H9 (cell line): ENCODE results near the gene FASTKD2. TPM values are rescaled to one million over a fixed set of nuclear protein-coding genes. Genes with fewer than 3 reads are reported as not detected.

Experiments
- DNase-seq: peaks from one replicate; pipeline ENCODE4 v3.0.0-alpha.2; 2017
- H2AFZ ChIP-seq: one replicate; pipeline ENCODE4 v1.6.1; 2013; ENCODE audit warnings: mild to moderate bottlenecking, low read length, control low read depth, moderate library complexity
- H2AK5ac ChIP-seq: 2 replicates; pipeline ENCODE4 v1.6.1; 2013; ENCODE audit warnings: low read length, control low read depth, mixed read lengths; ENCODE audit not compliant: insufficient read length
- H2BK120ac ChIP-seq: one replicate; pipeline ENCODE4 v1.6.1; 2013; ENCODE audit warnings: low read depth, mild to moderate bottlenecking, low read length, control low read depth, inconsistent platforms; ENCODE audit not compliant: poor library complexity, severe bottlenecking
- H2BK12ac ChIP-seq: 2 replicates; pipeline ENCODE4 v1.6.1; 2013; ENCODE audit warnings: low read length, control low read depth, mixed read lengths, low read depth; ENCODE audit not compliant: insufficient read length
- H2BK15ac ChIP-seq: 2 replicates; pipeline ENCODE4 v1.6.1; 2013; ENCODE audit warnings: low read depth, low read length, control low read depth
- H2BK20ac ChIP-seq: one replicate; pipeline ENCODE4 v1.6.1; 2013; ENCODE audit warnings: low read depth, mild to moderate bottlenecking, low read length, control low read depth, inconsistent platforms; ENCODE audit not compliant: poor library complexity, severe bottlenecking
- H2BK5ac ChIP-seq: 2 replicates; pipeline ENCODE4 v1.6.1; 2013; ENCODE audit warnings: low read length, control low read depth, mixed read lengths; ENCODE audit not compliant: insufficient read length
- H3K14ac ChIP-seq: 2 replicates; pipeline ENCODE4 v1.6.1; 2013; ENCODE audit warnings: low read length, control low read depth; ENCODE audit not compliant: insufficient read depth
- H3K18ac ChIP-seq: 2 replicates; pipeline ENCODE4 v1.6.1; 2013; ENCODE audit warnings: low read depth, mild to moderate bottlenecking, mixed read lengths, low read length, control low read depth; ENCODE audit not compliant: insufficient read length
- H3K23ac ChIP-seq: 2 replicates; pipeline ENCODE4 v1.6.1; 2013; ENCODE audit warnings: low read length, control low read depth, mixed read lengths, low read depth; ENCODE audit not compliant: insufficient read length
- H3K23me2 ChIP-seq: 2 replicates; pipeline ENCODE4 v1.6.1; 2013; ENCODE audit warnings: low read depth, mild to moderate bottlenecking, mixed read lengths, low read length, control low read depth; ENCODE audit not compliant: insufficient read length, poor library complexity, severe bottlenecking
- H3K27ac ChIP-seq: 2 replicates; pipeline ENCODE4 v1.5.1; 2013; ENCODE audit warnings: low read length, control low read depth, mixed read lengths, low read depth; ENCODE audit not compliant: insufficient read length
- H3K27me3 ChIP-seq: 2 replicates; pipeline ENCODE4 v1.6.1; 2013; ENCODE audit warnings: low read length, control low read depth, inconsistent platforms; ENCODE audit not compliant: insufficient read depth
- H3K4ac ChIP-seq: 2 replicates; pipeline ENCODE4 v1.6.1; 2013; ENCODE audit warnings: low read depth, mild to moderate bottlenecking, control low read depth, inconsistent platforms, low read length, moderate library complexity
- H3K4me1 ChIP-seq: 2 replicates; pipeline ENCODE4 v1.6.1; 2013; ENCODE audit warnings: low read length, control low read depth, inconsistent platforms; ENCODE audit not compliant: insufficient read depth
- H3K4me2 ChIP-seq: 2 replicates; pipeline ENCODE4 v1.6.1; 2013; ENCODE audit warnings: low read length, control low read depth, mixed read lengths; ENCODE audit not compliant: insufficient read length, insufficient read depth
- H3K56ac ChIP-seq: 2 replicates; pipeline ENCODE4 v1.6.1; 2013; ENCODE audit warnings: low read depth, mild to moderate bottlenecking, mixed read lengths, low read length, control low read depth; ENCODE audit not compliant: insufficient read length
- H3K79me1 ChIP-seq: 2 replicates; pipeline ENCODE4 v1.6.1; 2013; ENCODE audit warnings: low read depth, mild to moderate bottlenecking, moderate library complexity, low read length, control low read depth, inconsistent platforms; ENCODE audit not compliant: insufficient read depth, poor library complexity, severe bottlenecking
- H3K79me2 ChIP-seq: 2 replicates; pipeline ENCODE4 v1.6.1; 2013; ENCODE audit warnings: low read length, control low read depth, inconsistent platforms; ENCODE audit not compliant: insufficient read depth
- H3K9ac ChIP-seq: 2 replicates; pipeline ENCODE4 v1.6.1; 2013; ENCODE audit warnings: low read length, control low read depth, mixed read lengths; ENCODE audit not compliant: insufficient read length; ENCODE audit errors: extremely low read depth
- H3K9me3 ChIP-seq: one replicate; pipeline ENCODE4 v1.6.1; 2013; ENCODE audit warnings: low read depth, low read length, inconsistent platforms; ENCODE audit not compliant: control insufficient read depth
- H3T11ph ChIP-seq: one replicate; pipeline ENCODE4 v1.6.1; 2013; ENCODE audit warnings: mild to moderate bottlenecking, low read length, control low read depth, inconsistent platforms
- H4K20me1 ChIP-seq: one replicate; pipeline ENCODE4 v1.6.1; 2013; ENCODE audit not compliant: control insufficient read depth, insufficient read length, insufficient read depth
- H4K5ac ChIP-seq: 2 replicates; pipeline ENCODE4 v1.6.1; 2013; ENCODE audit warnings: low read depth, mild to moderate bottlenecking, mixed read lengths, low read length, control low read depth; ENCODE audit not compliant: insufficient read length
- H4K8ac ChIP-seq: replicated peaks from 2 replicates; pipeline ENCODE4 v1.6.1; 2013; ENCODE audit warnings: low read length, control low read depth, mixed read lengths, low read depth; ENCODE audit not compliant: insufficient read length
- H4K91ac ChIP-seq: 2 replicates; pipeline ENCODE4 v1.6.1; 2013; ENCODE audit warnings: low read depth, mild to moderate bottlenecking, moderate library complexity, mixed read lengths, low read length, control low read depth; ENCODE audit not compliant: insufficient read length
- H3K27ac Mint-ChIP-seq, 3 experiments: 2 replicates in 2 of 3; 3 replicates in 1 of 3; pipeline ENCODE4 v1.8.0; 2020 to 2021; ENCODE audit warnings: mixed read lengths in 3 of 3, mild to moderate bottlenecking in 1 of 3, moderate library complexity in 1 of 3
- H3K27me3 Mint-ChIP-seq: 2 replicates; pipeline ENCODE4 v1.8.0; 2021; ENCODE audit warnings: low read depth, mild to moderate bottlenecking, moderate library complexity, mixed read lengths
- H3K36me3 Mint-ChIP-seq, 3 experiments: 2 replicates in 2 of 3; 3 replicates in 1 of 3; pipeline ENCODE4 v1.8.0; 2020 to 2021; ENCODE audit warnings: low read depth in 3 of 3, mixed read lengths in 3 of 3; ENCODE audit not compliant: insufficient read depth in 1 of 3
- H3K4me1 Mint-ChIP-seq, 2 experiments: 2 replicates each; pipeline ENCODE4 v1.8.0; 2020; ENCODE audit warnings: mixed read lengths in 2 of 2
- H3K4me3 Mint-ChIP-seq, 2 experiments: 2 replicates in 1 of 2; 3 replicates in 1 of 2; pipeline ENCODE4 v1.8.0; 2020 to 2021; ENCODE audit warnings: mild to moderate bottlenecking in 2 of 2, mixed read lengths in 2 of 2, moderate library complexity in 1 of 2
- H3K9me3 Mint-ChIP-seq, 2 experiments: 2 replicates in 1 of 2; 3 replicates in 1 of 2; pipeline ENCODE4 v1.8.0; 2020; ENCODE audit warnings: mild to moderate bottlenecking in 2 of 2, mixed read lengths in 2 of 2, moderate library complexity in 1 of 2
- total RNA-seq: library from RNA; stranded (reverse); gene quantifications from 2 replicates; pipeline ENCODE4 v1.2.1, GENCODE V29; 2021
- TF ChIP-seq, protein P1 (sequence below): fragments of 200-600 bp; sonication (generic); conservative IDR thresholded peaks from 3 replicates; pipeline ENCODE4 v1.8.0; 2021; ENCODE audit warnings: antibody characterized with exemption, mild to moderate bottlenecking

The FASTKD2 gene
- total RNA-seq, 1 experiment from 2014 or later = 39.2 TPM

DNA sequence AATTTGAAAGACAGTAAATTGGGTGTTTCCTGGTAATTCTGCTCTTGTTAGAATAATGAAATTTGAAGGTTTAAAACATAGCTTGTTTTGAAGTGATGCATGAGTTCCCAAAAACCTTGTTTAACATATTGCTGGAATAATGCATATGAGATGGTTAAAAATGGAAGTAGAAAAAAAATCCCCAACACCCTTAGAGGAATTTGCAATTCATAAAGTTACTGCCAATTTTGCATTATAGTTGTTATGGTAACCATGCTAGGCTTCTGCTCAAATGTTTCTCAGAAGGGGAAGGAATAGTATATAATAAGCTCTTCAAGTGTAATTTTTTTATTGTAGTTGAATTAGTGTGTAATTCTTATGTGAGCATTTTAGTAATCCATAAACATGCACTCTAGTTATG, 49.1 kb downstream of the FASTKD2 start:
- Histone ChIP-seq H3K23me2 (no peaks in the 10 kb centered on the region), H2BK120ac (no peak overlapping the region), H3K79me1 (no peaks in the 10 kb centered on the region), H2BK20ac (no peak overlapping the region), H3K23ac (no peak overlapping the region), H3K9ac (no peak overlapping the region), H2BK15ac (no peak overlapping the region), H3K27ac (no peak overlapping the region), H3K56ac (no peak overlapping the region), H3K18ac (no peak overlapping the region), H2AK5ac (no peak overlapping the region), H3T11ph (no peak overlapping the region), H3K4ac (no peak overlapping the region), H2BK12ac (no peak overlapping the region), H3K27me3 (no peaks in the 10 kb centered on the region), H3K4me1 (peaks cover 6% of the 10 kb centered on the region; the same call in 1 of the 2 replicates), H3K79me2 (peaks cover 11% of the 10 kb centered on the region; the same call in 1 of the 2 replicates), H2AFZ (no peak overlapping the region), H3K4me2 (no peak overlapping the region), H4K8ac (no peak overlapping the region), H4K5ac (no peak overlapping the region), H3K14ac (no peak overlapping the region), H4K91ac (no peak overlapping the region), H4K20me1 (no peaks in the 10 kb centered on the region), H3K9me3 (no peaks in the 10 kb centered on the region), H2BK5ac (no peak overlapping the region)
- Mint-ChIP-seq H3K9me3 (peaks cover 8 to 12% of the 10 kb centered on the region in 2 experiments; a peak in 4 of 5 replicates), H3K4me1 (peaks cover 23 to 49% of the 10 kb centered on the region in 2 experiments), H3K4me3 (no peak overlapping the region), H3K27me3 (no peaks in the 10 kb centered on the region; the same call in 1 of the 2 replicates), H3K27ac (no peak overlapping the region), H3K36me3 (peaks cover 11 to 21% (median 13%) of the 10 kb centered on the region in 3 experiments)
- TF ChIP-seq, protein P1, sequence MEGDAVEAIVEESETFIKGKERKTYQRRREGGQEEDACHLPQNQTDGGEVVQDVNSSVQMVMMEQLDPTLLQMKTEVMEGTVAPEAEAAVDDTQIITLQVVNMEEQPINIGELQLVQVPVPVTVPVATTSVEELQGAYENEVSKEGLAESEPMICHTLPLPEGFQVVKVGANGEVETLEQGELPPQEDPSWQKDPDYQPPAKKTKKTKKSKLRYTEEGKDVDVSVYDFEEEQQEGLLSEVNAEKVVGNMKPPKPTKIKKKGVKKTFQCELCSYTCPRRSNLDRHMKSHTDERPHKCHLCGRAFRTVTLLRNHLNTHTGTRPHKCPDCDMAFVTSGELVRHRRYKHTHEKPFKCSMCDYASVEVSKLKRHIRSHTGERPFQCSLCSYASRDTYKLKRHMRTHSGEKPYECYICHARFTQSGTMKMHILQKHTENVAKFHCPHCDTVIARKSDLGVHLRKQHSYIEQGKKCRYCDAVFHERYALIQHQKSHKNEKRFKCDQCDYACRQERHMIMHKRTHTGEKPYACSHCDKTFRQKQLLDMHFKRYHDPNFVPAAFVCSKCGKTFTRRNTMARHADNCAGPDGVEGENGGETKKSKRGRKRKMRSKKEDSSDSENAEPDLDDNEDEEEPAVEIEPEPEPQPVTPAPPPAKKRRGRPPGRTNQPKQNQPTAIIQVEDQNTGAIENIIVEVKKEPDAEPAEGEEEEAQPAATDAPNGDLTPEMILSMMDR = no peak
- DNase-seq = no peak
